Naive thymus-derived CD4-positive, alpha-beta T cell (primary cell): ENCODE measurements around the gene VSTM4. TPM values are rescaled to one million over a fixed set of nuclear protein-coding genes. Genes with fewer than 3 reads are reported as not detected.

Experiments
- ATAC-seq: fragments of 150-1000 bp; cut with Tn5 transposase; 2 replicates; pipeline ENCODE4 v1.10.0; 2021; ENCODE audit warnings: mild to moderate bottlenecking, moderate library complexity
- CTCF ChIA-PET: fragments of 350-600 bp; sonication (Branson Sonifier 250); formaldehyde crosslinking; loops from one replicate; lab custom pipeline; 2021; ENCODE audit warnings: antibody characterized with exemption; lab: Charles Lee
- POLR2A ChIA-PET: fragments of 350-600 bp; sonication (Branson Sonifier 250); formaldehyde crosslinking; loops from one replicate; lab custom pipeline; 2021; ENCODE audit warnings: antibody characterized with exemption, inconsistent platforms; lab: Charles Lee
- DNase-seq, 9 donors: peaks; one replicate each; pipeline versions ENCODE4 v3.0.0 to v3.0.0-alpha.2; 2020 to 2022; ENCODE audit warnings: mixed read lengths in 1 of 9
- H3K27ac ChIP-seq: one replicate; pipeline ENCODE4 v1.7.0; 2013; ENCODE audit warnings: mild to moderate bottlenecking, low read depth, low read length, moderate library complexity
- H3K27me3 ChIP-seq, 2 donors: one replicate each; pipeline ENCODE4 v1.7.0; 2013; ENCODE audit warnings: low read length in 2 of 2, mild to moderate bottlenecking in 2 of 2, moderate library complexity in 2 of 2; ENCODE audit not compliant: control insufficient read depth in 2 of 2, insufficient read depth in 2 of 2
- H3K36me3 ChIP-seq, 3 experiments: 1 replicate in 2 of 3; 2 replicates in 1 of 3; pipeline ENCODE4 v1.7.0; 2013; ENCODE audit warnings: low read length in 3 of 3, mild to moderate bottlenecking in 3 of 3, moderate library complexity in 1 of 3; ENCODE audit not compliant: insufficient read depth in 3 of 3, control insufficient read depth in 2 of 3
- H3K4me1 ChIP-seq, 2 donors: one replicate each; pipeline ENCODE4 v1.7.0; 2013; ENCODE audit warnings: low read length in 2 of 2, mild to moderate bottlenecking in 2 of 2, moderate library complexity in 1 of 2; ENCODE audit not compliant: control insufficient read depth in 2 of 2, insufficient read depth in 2 of 2
- H3K4me3 ChIP-seq: 2 replicates; pipeline ENCODE4 v1.7.0; 2013; ENCODE audit warnings: mild to moderate bottlenecking, low read length
- H3K9me3 ChIP-seq, 3 experiments: 1 replicate in 2 of 3; 2 replicates in 1 of 3; pipeline ENCODE4 v1.7.0; 2013; ENCODE audit warnings: low read length in 3 of 3; ENCODE audit not compliant: control insufficient read depth in 2 of 3
- H3K27ac Mint-ChIP-seq, 9 donors: one replicate each; pipeline ENCODE4 v1.8.0; 2020 to 2022; ENCODE audit warnings: mixed read lengths in 9 of 9, mild to moderate bottlenecking in 8 of 9, moderate library complexity in 5 of 9, inconsistent platforms in 2 of 9
- H3K27me3 Mint-ChIP-seq, 5 donors: one replicate each; pipeline ENCODE4 v1.8.0; 2021 to 2022; ENCODE audit warnings: mixed read lengths in 5 of 5, mild to moderate bottlenecking in 1 of 5
- H3K36me3 Mint-ChIP-seq, 5 donors: one replicate each; pipeline ENCODE4 v1.8.0; 2020 to 2022; ENCODE audit warnings: mixed read lengths in 5 of 5, mild to moderate bottlenecking in 3 of 5, inconsistent platforms in 1 of 5
- H3K4me1 Mint-ChIP-seq, 7 donors: one replicate each; pipeline ENCODE4 v1.8.0; 2020 to 2022; ENCODE audit warnings: mixed read lengths in 7 of 7, mild to moderate bottlenecking in 3 of 7, inconsistent platforms in 1 of 7
- H3K4me3 Mint-ChIP-seq, 10 donors: one replicate each; pipeline ENCODE4 v1.8.0; 2020 to 2022; ENCODE audit warnings: mild to moderate bottlenecking in 10 of 10, mixed read lengths in 10 of 10, moderate library complexity in 6 of 10, inconsistent platforms in 2 of 10
- H3K9me3 Mint-ChIP-seq, 11 donors: one replicate each; pipeline ENCODE4 v1.8.0; 2020 to 2022; ENCODE audit warnings: mixed read lengths in 11 of 11, mild to moderate bottlenecking in 4 of 11, inconsistent platforms in 1 of 11, moderate library complexity in 1 of 11
- intact Hi-C, 2 donors: fragments of 100-400 bp; cut with micrococcal nuclease; formaldehyde crosslinking; loops; one replicate each; pipeline ENCODE4 v1.15.1; 2023
- polyA plus RNA-seq, 2 donors: library from polyadenylated mRNA; unstranded; fragments of 300-500 nt; fragmentation: Illumina TruSeq; gene quantifications; one replicate each; pipeline ENCODE4 v1.2.3, GENCODE V29; 2021
- total RNA-seq, 6 experiments: library from RNA in 5 of 6; stranded (reverse) in 5 of 6; gene quantifications; 1 replicate in 5 of 6; 2 replicates in 1 of 6; pipeline ENCODE4 v1.2.3 and lab custom pipeline; 2021 to 2026

Gene VSTM4
- total and polyA plus RNA-seq, 7 experiments from 2014 or later: 0.12 TPM; not detected in 6

DNA sequence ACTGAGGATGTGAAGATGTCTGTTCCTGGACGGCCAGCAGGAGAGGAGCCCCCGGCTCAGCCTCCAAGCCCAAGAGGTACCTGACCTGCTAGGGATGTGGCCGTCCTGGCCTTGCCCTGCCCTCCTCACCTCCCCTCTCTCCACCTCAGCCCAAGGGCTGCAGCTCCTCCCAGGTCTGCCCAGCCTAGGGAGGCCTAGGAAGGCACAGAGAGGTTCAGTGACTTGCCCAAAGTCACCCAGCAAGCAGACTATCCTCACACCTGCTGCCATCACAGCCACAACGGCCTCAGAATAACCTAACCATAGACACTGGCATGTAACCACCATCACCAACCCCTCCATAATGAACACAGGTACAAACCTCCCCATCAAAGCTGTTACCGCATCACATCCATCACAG lies 137.0 kb downstream of the VSTM4 start:
- intact Hi-C loops: no loop called here
- ATAC-seq: no peak
- H3K4me1 Mint-ChIP-seq: peaks cover 0 to 2% (median 0%) of the 10 kb centered on the region in 7 donors
- Histone ChIP-seq H3K27me3 (no peaks in the 10 kb centered on the region), H3K4me3 (no peak overlapping the region), H3K27ac (no peak overlapping the region), H3K4me1 (no peaks in the 10 kb centered on the region), H3K9me3 (no peaks in the 10 kb centered on the region), H3K36me3 (no peaks in the 10 kb centered on the region)
- H3K4me3 Mint-ChIP-seq: no peak overlapping the region
- H3K36me3 Mint-ChIP-seq: no peaks in the 10 kb centered on the region
- H3K27me3 Mint-ChIP-seq: peaks cover 0 to 4% (median 0%) of the 10 kb centered on the region in 5 donors
- H3K9me3 Mint-ChIP-seq: peaks cover 0 to 1% (median 0%) of the 10 kb centered on the region in 11 donors
- DNase-seq: no peak
- H3K27ac Mint-ChIP-seq: no peak overlapping the region
- POLR2A ChIA-PET: no interaction called here
- CTCF ChIA-PET: no interaction called here

GRCh38 chr10:48976196-48976595 lies 139.1 kb downstream of the VSTM4 start:
- intact Hi-C loops: no loop called here
- ChIA-PET POLR2A (no interaction called here), CTCF (no interaction called here)
- Histone ChIP-seq H3K27ac (no peak overlapping the region), H3K9me3 (no peaks in the 10 kb centered on the region), H3K27me3 (no peaks in the 10 kb centered on the region), H3K36me3 (no peaks in the 10 kb centered on the region), H3K4me3 (no peak overlapping the region), H3K4me1 (no peaks in the 10 kb centered on the region)
- Mint-ChIP-seq H3K36me3 (no peaks in the 10 kb centered on the region), H3K4me1 (peaks cover 0 to 2% (median 0%) of the 10 kb centered on the region in 7 donors), H3K27me3 (peaks cover 0 to 4% (median 3%) of the 10 kb centered on the region in 5 donors), H3K27ac (no peak overlapping the region), H3K4me3 (no peak overlapping the region), H3K9me3 (peaks cover 0 to 1% (median 0%) of the 10 kb centered on the region in 11 donors)
- ATAC-seq (no peak), DNase-seq (no peak)

GRCh38 chr10:48974510-48975156 lies 140.7 kb downstream of the VSTM4 start:
- Histone ChIP-seq H3K36me3 (no peaks in the 10 kb centered on the region), H3K27me3 (no peaks in the 10 kb centered on the region), H3K4me1 (no peaks in the 10 kb centered on the region), H3K27ac (no peak overlapping the region), H3K9me3 (no peaks in the 10 kb centered on the region), H3K4me3 (no peak overlapping the region)
- no peaks in the 10 kb centered on the region for H3K36me3 Mint-ChIP-seq
- ChIA-PET POLR2A (no interaction called here), CTCF (no interaction called here)
- ATAC-seq: no peak
- peaks cover 0 to 1% (median 0%) of the 10 kb centered on the region in 11 donors for H3K9me3 Mint-ChIP-seq
- DNase-seq: no peak
- no peak overlapping the region for H3K4me3 Mint-ChIP-seq
- H3K27me3 Mint-ChIP-seq: peaks cover 0 to 4% (median 3%) of the 10 kb centered on the region in 5 donors
- peaks cover 0 to 3% (median 0%) of the 10 kb centered on the region in 7 donors for H3K4me1 Mint-ChIP-seq
- no peak overlapping the region for H3K27ac Mint-ChIP-seq
- intact Hi-C loops: no loop called here

DNA sequence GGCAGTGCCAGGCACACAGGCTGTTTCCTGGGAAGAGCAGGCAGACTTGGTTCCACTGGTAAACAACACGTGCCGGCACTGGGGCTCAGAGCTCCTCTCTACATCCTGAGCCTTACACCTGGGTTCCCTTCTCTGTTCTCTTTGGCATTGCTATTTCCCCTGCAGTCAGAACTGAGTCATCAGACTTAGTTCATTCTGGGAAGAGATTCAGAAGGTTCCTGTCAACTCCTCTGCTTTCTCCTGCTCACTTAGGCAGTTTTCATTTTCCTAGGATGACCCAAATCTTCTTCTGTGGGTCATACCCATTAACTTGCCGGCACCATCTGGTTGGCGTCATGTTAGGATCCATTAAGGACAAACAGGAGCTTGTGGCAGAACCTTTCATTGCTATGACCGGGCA lies 142.3 kb downstream of the VSTM4 start:
- Mint-ChIP-seq H3K4me3 (no peak overlapping the region), H3K36me3 (no peaks in the 10 kb centered on the region), H3K4me1 (peaks cover 0 to 3% (median 0%) of the 10 kb centered on the region in 7 donors), H3K27me3 (peaks cover 0 to 4% (median 3%) of the 10 kb centered on the region in 5 donors), H3K27ac (no peak overlapping the region), H3K9me3 (no peaks in the 10 kb centered on the region)
- ChIA-PET POLR2A (no interaction called here), CTCF (no interaction called here)
- H3K36me3 ChIP-seq: no peaks in the 10 kb centered on the region
- ATAC-seq: no peak
- H3K4me3 ChIP-seq: no peak overlapping the region
- intact Hi-C loops: no loop called here
- H3K27me3 ChIP-seq: no peaks in the 10 kb centered on the region
- no peak overlapping the region for H3K27ac ChIP-seq
- no peak for DNase-seq
- H3K4me1 ChIP-seq: no peaks in the 10 kb centered on the region
- no peaks in the 10 kb centered on the region for H3K9me3 ChIP-seq

DNA sequence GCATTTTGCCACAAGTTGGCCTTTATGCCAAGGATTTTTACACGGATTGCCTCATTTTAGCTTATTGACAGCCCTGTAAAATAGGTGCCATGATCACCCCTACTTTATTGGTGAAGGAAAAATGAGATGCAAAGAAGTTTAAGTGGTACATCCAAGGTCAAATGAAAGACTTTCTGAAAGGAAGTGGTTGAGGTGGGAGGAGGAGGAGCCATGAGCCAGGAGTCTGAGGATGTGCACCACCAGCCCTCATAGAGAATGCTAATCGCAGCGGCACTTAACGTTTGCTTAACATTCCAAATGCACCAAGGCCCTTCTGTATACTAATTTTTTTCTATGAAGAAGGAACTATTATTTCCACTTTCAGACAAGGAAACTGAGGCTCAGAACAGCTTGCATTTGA lies 144.7 kb downstream of the VSTM4 start:
- peaks cover 0 to 3% (median 0%) of the 10 kb centered on the region in 7 donors for H3K4me1 Mint-ChIP-seq
- no peaks in the 10 kb centered on the region for H3K4me1 ChIP-seq
- no peak overlapping the region for H3K27ac Mint-ChIP-seq
- no peaks in the 10 kb centered on the region for H3K27me3 ChIP-seq
- H3K36me3 Mint-ChIP-seq: no peaks in the 10 kb centered on the region
- no peak overlapping the region for H3K27ac ChIP-seq
- no peak overlapping the region for H3K4me3 ChIP-seq
- H3K9me3 ChIP-seq: no peaks in the 10 kb centered on the region
- CTCF ChIA-PET: no interaction called here
- H3K4me3 Mint-ChIP-seq: no peak overlapping the region
- H3K9me3 Mint-ChIP-seq: no peaks in the 10 kb centered on the region
- no peak for ATAC-seq
- intact Hi-C loops: no loop called here
- POLR2A ChIA-PET: no interaction called here
- no peaks in the 10 kb centered on the region for H3K36me3 ChIP-seq
- no peak for DNase-seq
- peaks cover 0 to 8% (median 3%) of the 10 kb centered on the region in 5 donors for H3K27me3 Mint-ChIP-seq

DNA sequence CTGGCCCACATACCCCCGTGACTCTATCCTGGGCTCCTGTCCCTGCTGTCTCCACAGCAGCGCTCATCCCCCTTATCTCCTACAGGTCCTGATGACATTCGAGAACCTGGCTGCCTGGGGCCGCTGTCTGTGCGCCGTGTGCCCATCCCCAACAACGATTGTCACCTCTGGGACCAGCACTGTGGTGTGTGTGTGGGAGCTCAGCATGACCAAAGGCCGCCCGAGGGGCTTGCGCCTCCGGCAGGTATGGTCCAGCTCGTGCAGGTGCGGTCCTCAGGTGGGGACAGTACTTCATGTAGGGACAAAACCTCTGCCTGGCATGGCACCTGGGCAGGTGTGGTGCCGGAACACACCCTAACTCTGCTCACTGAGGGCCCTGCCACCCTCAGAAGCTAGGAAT lies 145.3 kb downstream of the VSTM4 start:
- H3K36me3 Mint-ChIP-seq: no peaks in the 10 kb centered on the region

DNA sequence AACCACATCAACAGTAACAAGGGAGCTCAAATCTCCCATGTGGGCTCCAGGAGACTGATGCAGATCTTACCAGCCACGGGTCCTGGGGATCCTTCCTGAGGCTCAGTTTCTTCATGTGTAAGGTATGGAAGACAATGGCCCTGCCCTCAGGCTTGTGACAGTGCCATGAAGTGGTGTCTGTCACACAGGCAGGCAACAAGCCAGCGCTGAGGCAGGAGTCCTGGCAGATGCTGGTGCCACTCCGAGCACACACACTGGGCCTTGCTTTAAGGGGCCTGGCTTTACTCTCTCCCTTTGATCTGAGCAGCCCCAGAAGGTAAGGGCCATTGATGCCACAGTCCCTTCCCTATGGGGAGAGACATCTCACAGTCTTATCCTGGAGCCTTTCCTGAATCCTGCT lies 147.3 kb downstream of the VSTM4 start:
- Histone ChIP-seq H3K27ac (no peak overlapping the region), H3K27me3 (no peaks in the 10 kb centered on the region), H3K4me1 (no peaks in the 10 kb centered on the region), H3K4me3 (no peak overlapping the region), H3K9me3 (no peaks in the 10 kb centered on the region), H3K36me3 (no peaks in the 10 kb centered on the region)
- H3K27me3 Mint-ChIP-seq: peaks cover 0 to 8% (median 3%) of the 10 kb centered on the region in 5 donors
- ATAC-seq (no peak), DNase-seq (no peak)
- CTCF ChIA-PET: no interaction called here
- peaks cover 0 to 3% (median 0%) of the 10 kb centered on the region in 7 donors for H3K4me1 Mint-ChIP-seq
- POLR2A ChIA-PET: no interaction called here
- no peak overlapping the region for H3K4me3 Mint-ChIP-seq
- intact Hi-C loops: no loop called here
- no peaks in the 10 kb centered on the region for H3K36me3 Mint-ChIP-seq
- no peak overlapping the region for H3K27ac Mint-ChIP-seq
- H3K9me3 Mint-ChIP-seq: no peaks in the 10 kb centered on the region

More for the DNA sequence above, 145.3 kb downstream of the VSTM4 start:
- no peak for DNase-seq
- H3K27ac ChIP-seq: no peak overlapping the region
- no peak overlapping the region for H3K4me3 ChIP-seq
- ChIA-PET CTCF (no interaction called here), POLR2A (no interaction called here)
- peaks cover 0 to 7% (median 3%) of the 10 kb centered on the region in 5 donors for H3K27me3 Mint-ChIP-seq
- H3K4me1 Mint-ChIP-seq: peaks cover 0 to 3% (median 0%) of the 10 kb centered on the region in 7 donors
- no peaks in the 10 kb centered on the region for H3K27me3 ChIP-seq
- H3K9me3 Mint-ChIP-seq: no peaks in the 10 kb centered on the region
- ATAC-seq: no peak
- no peak overlapping the region for H3K27ac Mint-ChIP-seq
- no peaks in the 10 kb centered on the region for H3K36me3 ChIP-seq
- H3K4me3 Mint-ChIP-seq: no peak overlapping the region
- no peaks in the 10 kb centered on the region for H3K9me3 ChIP-seq
- intact Hi-C loops: no loop called here
- H3K4me1 ChIP-seq: no peaks in the 10 kb centered on the region
